Left ventricle myocardium inferior (tissue), 1 donor: ENCODE measurements around the gene CDH4. TPM values are rescaled to one million over a fixed set of nuclear protein-coding genes. Genes with fewer than 3 reads are reported as not detected.

ENCODE experiments used
- DNase-seq: peaks from one replicate; pipeline ENCODE4 v3.0.0-alpha.2; 2020
- H3K27ac ChIP-seq: fragments of 200-600 bp; replicated peaks from 2 replicates; pipeline ENCODE4 v1.8.0; 2021
- H3K27me3 ChIP-seq: fragments of 200-600 bp; 2 replicates; pipeline ENCODE4 v1.8.0; 2021; ENCODE audit warnings: low read depth
- H3K36me3 ChIP-seq: fragments of 200-600 bp; 2 replicates; pipeline ENCODE4 v1.8.0; 2021
- H3K4me1 ChIP-seq: fragments of 200-600 bp; 2 replicates; pipeline ENCODE4 v1.8.0; 2021
- H3K4me3 ChIP-seq: fragments of 200-600 bp; 2 replicates; pipeline ENCODE4 v1.8.0; 2021; ENCODE audit warnings: mild to moderate bottlenecking, moderate library complexity
- H3K9me3 ChIP-seq: fragments of 200-600 bp; replicated peaks from 2 replicates; pipeline ENCODE4 v1.8.0; 2021
- intact Hi-C: fragments of 100-400 bp; cut with micrococcal nuclease; formaldehyde crosslinking; loops from one replicate; pipeline ENCODE4 v1.11.0; 2022
- total RNA-seq: library from RNA; stranded (reverse); fragmentation: NEBNext Ultra II Directional; extraction: Animal tissue kit (Norgen Biotek cat#: 25700); gene quantifications from one replicate; pipeline ENCODE4 v1.2.1, GENCODE V29; 2021
- TF ChIP-seq, protein P1 (sequence below): fragments of 200-600 bp; IDR thresholded peaks from 2 replicates; pipeline ENCODE4 v1.8.0; 2021; ENCODE audit warnings: antibody characterized with exemption, mild to moderate bottlenecking, borderline replicate concordance
- donor health status: DM: no; HTN: yes; CAD: no; lungs with severe emphysema.

Gene CDH4
- total RNA-seq, 1 donor from 2014 or later = 0.05 TPM

- H3K27ac ChIP-seq = no peak overlapping the region
- no peaks in the 10 kb centered on the region for H3K36me3 ChIP-seq
- TF ChIP-seq, protein P1, sequence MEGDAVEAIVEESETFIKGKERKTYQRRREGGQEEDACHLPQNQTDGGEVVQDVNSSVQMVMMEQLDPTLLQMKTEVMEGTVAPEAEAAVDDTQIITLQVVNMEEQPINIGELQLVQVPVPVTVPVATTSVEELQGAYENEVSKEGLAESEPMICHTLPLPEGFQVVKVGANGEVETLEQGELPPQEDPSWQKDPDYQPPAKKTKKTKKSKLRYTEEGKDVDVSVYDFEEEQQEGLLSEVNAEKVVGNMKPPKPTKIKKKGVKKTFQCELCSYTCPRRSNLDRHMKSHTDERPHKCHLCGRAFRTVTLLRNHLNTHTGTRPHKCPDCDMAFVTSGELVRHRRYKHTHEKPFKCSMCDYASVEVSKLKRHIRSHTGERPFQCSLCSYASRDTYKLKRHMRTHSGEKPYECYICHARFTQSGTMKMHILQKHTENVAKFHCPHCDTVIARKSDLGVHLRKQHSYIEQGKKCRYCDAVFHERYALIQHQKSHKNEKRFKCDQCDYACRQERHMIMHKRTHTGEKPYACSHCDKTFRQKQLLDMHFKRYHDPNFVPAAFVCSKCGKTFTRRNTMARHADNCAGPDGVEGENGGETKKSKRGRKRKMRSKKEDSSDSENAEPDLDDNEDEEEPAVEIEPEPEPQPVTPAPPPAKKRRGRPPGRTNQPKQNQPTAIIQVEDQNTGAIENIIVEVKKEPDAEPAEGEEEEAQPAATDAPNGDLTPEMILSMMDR = no peak
- peaks cover 76% of the 10 kb centered on the region for H3K27me3 ChIP-seq
- DNase-seq = no peak
- intact Hi-C loops = no loop called here
- H3K4me3 ChIP-seq = no peak overlapping the region
- H3K9me3 ChIP-seq = no peaks in the 10 kb centered on the region
- no peaks in the 10 kb centered on the region for H3K4me1 ChIP-seq
These were observed 439.9 kb downstream of the CDH4 start for GRCh38 chr20:61691978-61692377.

DNA sequence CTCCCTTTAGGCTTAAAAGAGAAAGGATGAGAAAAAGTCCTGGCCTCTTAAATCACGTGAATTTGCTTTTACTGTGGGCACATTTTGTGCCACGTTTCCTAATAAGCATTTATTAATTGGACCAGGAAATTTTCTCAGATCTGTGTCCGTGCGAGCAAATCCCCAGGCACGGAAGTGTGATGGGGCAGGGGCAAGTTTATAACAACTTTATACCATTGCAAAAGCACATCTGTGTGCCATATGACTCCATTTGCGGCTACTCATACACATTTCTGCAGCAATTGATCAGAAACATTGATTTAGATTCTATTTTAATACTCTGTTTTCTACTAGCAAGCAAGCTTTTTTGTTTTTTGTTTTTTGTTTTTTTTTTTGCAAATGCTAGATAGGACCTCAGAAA, 440.4 kb downstream of the CDH4 start:
- TF ChIP-seq, protein P1 = no peak
- intact Hi-C loops = no loop called here
- H3K36me3 ChIP-seq = no peaks in the 10 kb centered on the region
- no peak for DNase-seq
- no peak overlapping the region for H3K27ac ChIP-seq
- H3K4me3 ChIP-seq = no peak overlapping the region
- H3K27me3 ChIP-seq = peaks cover 79% of the 10 kb centered on the region
- H3K4me1 ChIP-seq = no peaks in the 10 kb centered on the region
- H3K9me3 ChIP-seq = no peaks in the 10 kb centered on the region

DNA sequence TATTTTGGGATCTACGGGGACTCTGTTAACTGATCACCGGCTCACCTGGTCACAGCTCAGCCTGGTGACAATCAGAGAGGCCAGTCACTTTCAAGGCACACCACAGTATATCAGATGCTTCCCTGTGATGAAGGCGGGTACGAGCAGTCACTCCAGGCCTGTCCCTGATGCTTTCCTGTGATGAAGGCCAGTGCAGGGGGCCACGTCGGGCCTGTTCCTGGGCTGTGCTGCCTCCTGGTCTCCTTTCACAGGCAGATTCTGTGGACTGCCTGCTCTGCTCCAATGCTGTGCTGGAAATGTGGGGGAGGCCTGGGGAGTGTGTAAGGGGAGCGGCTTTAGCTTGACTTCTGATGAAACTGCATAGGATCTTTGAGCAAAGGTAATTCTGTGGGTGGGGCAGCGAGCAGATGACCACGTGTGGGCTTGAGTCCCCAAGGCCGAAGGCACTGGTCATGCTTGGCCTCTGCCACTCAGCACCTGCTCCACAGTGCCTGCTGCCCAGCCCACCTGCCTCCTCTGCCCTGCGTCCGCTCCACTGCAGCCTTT, 441.1 kb downstream of the CDH4 start:
- Histone ChIP-seq H3K4me1 (no peaks in the 10 kb centered on the region), H3K27ac (no peak overlapping the region), H3K9me3 (no peaks in the 10 kb centered on the region), H3K36me3 (no peaks in the 10 kb centered on the region), H3K4me3 (no peak overlapping the region), H3K27me3 (peaks cover 75% of the 10 kb centered on the region)
- DNase-seq = no peak
- intact Hi-C loops = no loop called here
- TF ChIP-seq, protein P1 = no peak

- intact Hi-C loops = no loop called here
- DNase-seq = peak; percentile 28
- Histone ChIP-seq H3K4me1 (peaks cover 4% of the 10 kb centered on the region), H3K36me3 (no peaks in the 10 kb centered on the region), H3K9me3 (no peaks in the 10 kb centered on the region), H3K27ac (no peak overlapping the region), H3K4me3 (no peak overlapping the region), H3K27me3 (peaks cover 66% of the 10 kb centered on the region)
- TF ChIP-seq, protein P1 = no peak
These were observed 442.6 kb downstream of the CDH4 start for GRCh38 chr20:61694682-61695081.

DNA sequence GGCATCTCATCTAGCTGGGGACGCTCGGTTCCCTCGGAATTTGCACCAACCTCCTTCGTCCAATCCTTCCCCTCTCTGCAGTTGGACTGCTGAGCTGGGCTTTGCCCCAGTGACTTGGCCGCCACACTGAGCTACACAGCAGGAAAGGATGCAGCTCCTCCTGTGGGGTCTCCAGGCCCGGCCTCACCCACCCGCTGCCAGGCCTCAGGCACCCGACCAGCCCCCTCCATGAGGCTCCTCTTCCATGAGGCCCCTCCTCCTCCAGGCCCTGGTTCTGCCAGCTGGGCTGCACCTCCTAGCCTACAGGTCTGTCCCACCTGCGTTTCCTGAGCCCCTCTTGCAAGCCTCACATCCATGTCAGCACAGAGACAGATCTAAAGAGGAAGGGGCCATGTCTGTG, 443.7 kb downstream of the CDH4 start:
- peaks cover 4% of the 10 kb centered on the region for H3K4me1 ChIP-seq
- no peaks in the 10 kb centered on the region for H3K36me3 ChIP-seq
- TF ChIP-seq, protein P1 = no peak
- no peak for DNase-seq
- intact Hi-C loops = no loop called here
- no peak overlapping the region for H3K27ac ChIP-seq
- H3K27me3 ChIP-seq = peaks cover 57% of the 10 kb centered on the region
- no peak overlapping the region for H3K4me3 ChIP-seq
- H3K9me3 ChIP-seq = no peaks in the 10 kb centered on the region
